KMS-11 (cell line): Measurements from ENCODE around the gene OBSCN.
"Not testable (repeated sequence)": the region's sequence is repeated elsewhere in the genome, so short reads cannot be mapped to it uniquely, and the experiment has no call there.

Experiments used
- H2AFZ ChIP-seq: fragments of 200-600 bp; sonication (generic); 2 replicates; pipeline ENCODE4 v1.6.1; 2016; ENCODE audit warnings: antibody characterized with exemption, mixed run types, low read depth
- H3K27ac ChIP-seq: fragments of 200-600 bp; sonication (generic); 2 replicates; pipeline ENCODE4 v1.6.1; 2016; ENCODE audit warnings: mild to moderate bottlenecking, mixed run types
- H3K27me3 ChIP-seq: fragments of 200-600 bp; sonication (generic); 2 replicates; pipeline ENCODE4 v1.6.1; 2017; ENCODE audit warnings: mild to moderate bottlenecking, low read depth, mixed run types, moderate library complexity; ENCODE audit not compliant: insufficient read depth
- H3K36me3 ChIP-seq: fragments of 200-600 bp; sonication (generic); 2 replicates; pipeline ENCODE4 v1.6.1; 2017; ENCODE audit warnings: mild to moderate bottlenecking, mixed run types; ENCODE audit not compliant: insufficient read depth
- H3K4me1 ChIP-seq: fragments of 200-600 bp; sonication (generic); 2 replicates; pipeline ENCODE4 v1.6.1; 2016; ENCODE audit warnings: mild to moderate bottlenecking, low read depth, mixed run types; ENCODE audit not compliant: poor library complexity, severe bottlenecking
- H3K4me2 ChIP-seq: fragments of 200-600 bp; sonication (generic); 2 replicates; pipeline ENCODE4 v1.7.0; 2016; ENCODE audit warnings: mild to moderate bottlenecking, mixed run types
- H3K4me3 ChIP-seq: fragments of 200-600 bp; sonication (generic); IDR thresholded peaks from 2 replicates; pipeline ENCODE4 v1.6.1; 2017; ENCODE audit warnings: low read depth, low read length, mixed read lengths; ENCODE audit not compliant: insufficient read depth
- H3K79me2 ChIP-seq: fragments of 200-600 bp; sonication (generic); 2 replicates; pipeline ENCODE4 v1.6.1; 2016; ENCODE audit warnings: low read depth, mixed run types; ENCODE audit not compliant: insufficient read depth
- H3K9ac ChIP-seq: fragments of 200-600 bp; sonication (generic); 2 replicates; pipeline ENCODE4 v1.6.1; 2016; ENCODE audit warnings: mild to moderate bottlenecking, mixed run types
- H4K20me1 ChIP-seq: fragments of 200-600 bp; sonication (generic); 2 replicates; pipeline ENCODE4 v1.6.1; 2016; ENCODE audit warnings: mild to moderate bottlenecking, mixed run types; ENCODE audit not compliant: insufficient read depth
- CTCF ChIP-seq: fragments of 200-600 bp; sonication (generic); conservative IDR thresholded peaks from 2 replicates; pipeline ENCODE4 v1.6.1; 2017; ENCODE audit warnings: low read depth, mild to moderate bottlenecking, antibody characterized with exemption, low read length, moderate library complexity, mixed read lengths

The OBSCN gene

GRCh38 chr1:228268881-228269265 is 61.0 kb downstream of the OBSCN start:
- no peak overlapping the region for H3K27ac ChIP-seq
- H4K20me1 ChIP-seq = no peaks in the 10 kb centered on the region
- H3K4me1 ChIP-seq = no peaks in the 10 kb centered on the region
- no peak overlapping the region for H2AFZ ChIP-seq
- TF ChIP-seq CTCF = no peak
- no peak overlapping the region for H3K4me3 ChIP-seq
- H3K36me3 ChIP-seq = no peaks in the 10 kb centered on the region
- no peaks in the 10 kb centered on the region for H3K79me2 ChIP-seq
- H3K9ac ChIP-seq = no peak overlapping the region
- no peak overlapping the region for H3K4me2 ChIP-seq
- H3K27me3 ChIP-seq = no peaks in the 10 kb centered on the region

- H3K27ac ChIP-seq, H3K27me3 ChIP-seq, H3K4me1 ChIP-seq, H3K4me2 ChIP-seq, H3K9ac ChIP-seq, H2AFZ ChIP-seq, H3K4me3 ChIP-seq, H3K36me3 ChIP-seq, H3K79me2 ChIP-seq, H4K20me1 ChIP-seq: not testable (repeated sequence)
Observed at GRCh38 chr1:228269431-228269830, 61.6 kb downstream of the OBSCN start.

- Histone ChIP-seq H3K79me2 (no peaks in the 10 kb centered on the region), H3K36me3 (no peaks in the 10 kb centered on the region), H3K4me3 (no peak overlapping the region), H2AFZ (no peak overlapping the region), H3K9ac (no peak overlapping the region), H3K4me2 (no peak overlapping the region), H3K4me1 (no peaks in the 10 kb centered on the region), H4K20me1 (no peaks in the 10 kb centered on the region), H3K27ac (no peak overlapping the region), H3K27me3 (no peaks in the 10 kb centered on the region)
- TF ChIP-seq CTCF = no peak
Observed at GRCh38 chr1:228270032-228270431, 62.2 kb downstream of the OBSCN start.

GRCh38 chr1:228271701-228272251 is 63.9 kb downstream of the OBSCN start:
- Histone ChIP-seq H4K20me1 (no peaks in the 10 kb centered on the region), H3K27me3 (no peaks in the 10 kb centered on the region), H2AFZ (no peak overlapping the region), H3K36me3 (no peaks in the 10 kb centered on the region), H3K9ac (no peak overlapping the region), H3K4me2 (no peak overlapping the region), H3K79me2 (no peaks in the 10 kb centered on the region), H3K27ac (no peak overlapping the region), H3K4me3 (no peak overlapping the region), H3K4me1 (no peaks in the 10 kb centered on the region)
- no peak for TF ChIP-seq CTCF

GRCh38 chr1:228272331-228272791 is 64.5 kb downstream of the OBSCN start:
- H3K36me3 ChIP-seq = no peaks in the 10 kb centered on the region
- TF ChIP-seq CTCF = no peak
- H3K4me1 ChIP-seq = no peaks in the 10 kb centered on the region
- H3K27me3 ChIP-seq = no peaks in the 10 kb centered on the region
- no peak overlapping the region for H3K4me3 ChIP-seq
- H3K4me2 ChIP-seq = no peak overlapping the region
- H3K27ac ChIP-seq = no peak overlapping the region
- H4K20me1 ChIP-seq = no peaks in the 10 kb centered on the region
- H3K79me2 ChIP-seq = no peaks in the 10 kb centered on the region
- no peak overlapping the region for H2AFZ ChIP-seq
- no peak overlapping the region for H3K9ac ChIP-seq
